ENCODE measurements around the gene ASMTL. TPM values are rescaled to one million over a fixed set of nuclear protein-coding genes. Genes with fewer than 3 reads are reported as not detected.

The ASMTL gene
- total RNA-seq, 1 donor, result 16.4 TPM

DNA sequence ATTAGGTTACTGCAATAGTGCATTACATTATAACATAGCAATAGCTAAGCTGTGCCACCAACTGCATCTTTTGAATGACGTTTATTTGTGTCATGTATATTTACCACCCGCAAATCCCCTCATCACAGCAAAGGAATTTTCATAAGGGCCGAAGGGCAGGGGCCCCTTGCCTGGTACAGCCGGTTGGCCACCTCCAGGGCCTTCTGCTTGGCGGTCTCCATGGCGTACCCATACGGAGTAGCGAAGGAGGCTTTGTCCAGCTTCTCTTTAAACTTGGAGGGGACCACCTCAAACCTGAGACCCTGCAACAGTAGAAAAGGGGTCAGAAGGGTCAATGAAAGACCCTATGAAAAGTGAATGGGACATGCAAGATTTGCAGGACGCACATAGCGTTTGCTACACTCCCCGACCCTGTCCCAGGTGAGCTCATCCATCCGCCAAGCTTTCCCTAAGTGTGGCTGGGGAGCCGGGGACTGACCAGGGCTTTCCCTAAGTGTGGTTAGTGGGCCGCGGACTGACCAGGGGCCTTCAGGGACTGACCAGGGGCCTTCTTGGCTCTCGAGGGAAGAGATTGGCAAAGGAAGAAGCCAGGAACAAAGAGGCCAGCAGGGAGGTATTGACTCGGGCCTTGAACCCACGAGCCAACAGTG, 10.6 kb downstream of the ASMTL start:
- TF ChIP-seq, protein P1, sequence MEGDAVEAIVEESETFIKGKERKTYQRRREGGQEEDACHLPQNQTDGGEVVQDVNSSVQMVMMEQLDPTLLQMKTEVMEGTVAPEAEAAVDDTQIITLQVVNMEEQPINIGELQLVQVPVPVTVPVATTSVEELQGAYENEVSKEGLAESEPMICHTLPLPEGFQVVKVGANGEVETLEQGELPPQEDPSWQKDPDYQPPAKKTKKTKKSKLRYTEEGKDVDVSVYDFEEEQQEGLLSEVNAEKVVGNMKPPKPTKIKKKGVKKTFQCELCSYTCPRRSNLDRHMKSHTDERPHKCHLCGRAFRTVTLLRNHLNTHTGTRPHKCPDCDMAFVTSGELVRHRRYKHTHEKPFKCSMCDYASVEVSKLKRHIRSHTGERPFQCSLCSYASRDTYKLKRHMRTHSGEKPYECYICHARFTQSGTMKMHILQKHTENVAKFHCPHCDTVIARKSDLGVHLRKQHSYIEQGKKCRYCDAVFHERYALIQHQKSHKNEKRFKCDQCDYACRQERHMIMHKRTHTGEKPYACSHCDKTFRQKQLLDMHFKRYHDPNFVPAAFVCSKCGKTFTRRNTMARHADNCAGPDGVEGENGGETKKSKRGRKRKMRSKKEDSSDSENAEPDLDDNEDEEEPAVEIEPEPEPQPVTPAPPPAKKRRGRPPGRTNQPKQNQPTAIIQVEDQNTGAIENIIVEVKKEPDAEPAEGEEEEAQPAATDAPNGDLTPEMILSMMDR (IDR thresholded peaks at IDR 0.05; ENCODE audit: insufficient read depth, low read depth, low read length), result no peak
- H3K4me3 ChIP-seq (ENCODE audit: low read depth, low read length), result no peak overlapping the region
- no peak for DNase-seq (ENCODE audit: low read depth)

DNA sequence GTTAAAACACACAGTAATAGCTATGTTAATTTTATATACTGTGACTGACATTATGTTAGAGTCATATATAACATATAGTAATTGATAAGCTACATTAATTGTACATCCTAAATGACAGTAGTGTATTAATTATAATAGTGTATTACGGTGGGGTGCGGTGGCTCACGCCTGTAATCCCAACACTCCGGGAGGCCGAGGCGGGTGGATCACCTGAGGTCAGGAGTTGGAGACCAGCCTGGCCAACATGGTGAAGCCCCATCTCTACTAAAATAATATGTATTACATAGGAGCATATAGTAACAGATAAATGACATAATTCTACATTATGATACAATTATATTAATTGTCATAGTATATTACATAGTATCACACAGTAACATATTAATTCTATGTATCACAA, 12.2 kb downstream of the ASMTL start:
- TF ChIP-seq, protein P1 (IDR thresholded peaks at IDR 0.05; ENCODE audit: insufficient read depth, low read depth, low read length), result no peak
- DNase-seq (ENCODE audit: low read depth), result no peak
- H3K4me3 ChIP-seq (ENCODE audit: low read depth, low read length), result no peak overlapping the region

DNA sequence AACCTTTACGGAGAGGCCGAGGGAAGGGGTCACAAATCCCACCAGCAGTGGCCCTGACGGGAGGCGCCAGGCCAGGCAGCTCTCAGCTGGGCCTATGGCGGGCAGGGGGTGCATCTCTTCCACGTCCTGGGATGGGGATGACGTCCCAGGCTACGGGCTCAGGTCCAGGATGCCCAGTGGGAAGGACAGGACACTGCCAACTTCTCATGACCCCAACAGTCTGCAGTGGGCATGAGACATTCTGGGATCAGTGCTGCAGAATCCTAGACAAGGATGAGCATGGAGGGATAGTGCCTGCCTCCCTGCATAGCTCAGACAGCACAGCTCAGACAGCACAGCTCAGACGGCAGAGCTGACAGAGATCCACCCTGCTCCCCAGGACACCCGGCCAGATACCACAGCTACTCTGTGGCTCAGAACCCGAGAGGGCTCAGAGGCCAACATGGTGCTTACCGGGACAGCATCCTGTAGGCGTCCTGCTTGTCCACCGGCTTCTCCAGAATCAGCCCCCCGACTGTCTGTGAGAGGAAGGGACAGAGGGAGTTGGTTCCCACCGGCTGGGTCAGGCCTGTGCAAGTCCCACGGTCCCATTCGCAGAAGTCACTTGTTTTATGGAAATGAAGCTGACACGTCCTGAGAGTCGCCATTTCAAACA, 17.3 kb downstream of the ASMTL start:
- DNase-seq (ENCODE audit: low read depth), result no peak
- H3K4me3 ChIP-seq (ENCODE audit: low read depth, low read length), result no peak overlapping the region
- TF ChIP-seq, protein P1 (IDR thresholded peaks at IDR 0.05; ENCODE audit: insufficient read depth, low read depth, low read length), result no peak

DNA sequence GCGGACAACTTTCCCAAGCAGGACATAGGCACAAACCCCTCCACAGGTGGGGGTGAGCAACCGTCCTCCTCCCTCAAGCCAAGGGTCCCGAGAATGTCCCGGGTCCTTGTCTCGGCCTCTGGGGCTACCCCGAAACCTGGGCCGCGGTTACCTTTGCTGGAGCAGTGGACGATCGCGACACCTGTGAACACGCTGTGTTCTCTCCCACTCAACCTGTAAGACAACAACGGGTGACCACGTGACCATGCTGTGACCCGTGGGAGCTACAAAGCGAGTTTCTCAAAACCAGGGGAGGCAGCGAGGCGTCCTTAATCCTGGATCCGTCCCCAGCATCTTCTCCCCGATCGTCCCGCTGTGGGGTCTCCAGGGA, 17.9 kb downstream of the ASMTL start:
- no peak for DNase-seq (ENCODE audit: low read depth)
- TF ChIP-seq, protein P1 (IDR thresholded peaks at IDR 0.05; ENCODE audit: insufficient read depth, low read depth, low read length), result no peak

DNA sequence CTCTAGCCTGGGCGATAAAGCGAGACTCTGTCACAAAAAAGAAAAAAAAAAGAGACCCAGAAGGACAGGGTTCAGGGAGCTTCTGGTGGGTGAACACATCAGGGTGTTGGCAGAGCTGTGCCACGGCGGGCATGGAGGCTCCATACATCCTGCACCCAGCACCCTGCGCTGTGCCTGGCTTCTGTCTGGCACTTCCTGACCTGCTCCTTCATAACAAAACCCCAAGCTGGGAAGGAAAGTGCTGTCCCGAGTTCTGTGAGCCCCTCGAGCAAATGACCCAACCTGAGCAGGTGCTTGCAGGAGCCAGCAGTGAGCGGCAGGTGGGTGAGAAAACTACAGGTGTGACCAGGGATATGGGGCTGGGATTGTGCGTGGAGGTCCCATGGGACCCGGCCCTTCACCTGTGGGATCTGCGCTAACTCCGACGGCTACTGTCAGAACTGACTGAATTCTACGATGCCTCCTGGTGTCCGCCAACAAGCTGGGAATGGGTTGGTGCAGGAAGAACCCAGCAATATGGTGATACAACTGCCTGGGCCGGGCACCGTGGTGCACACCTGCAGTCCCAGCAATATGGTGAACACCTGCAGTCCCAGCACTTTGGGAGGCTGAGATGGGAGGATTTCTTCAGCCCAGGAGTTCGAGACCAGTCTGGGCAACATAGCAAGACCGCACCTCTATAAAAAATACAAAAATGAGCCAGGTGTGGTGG, 18.9 kb downstream of the ASMTL start:
- TF ChIP-seq, protein P1 (IDR thresholded peaks at IDR 0.05; ENCODE audit: insufficient read depth, low read depth, low read length), result no peak
- DNase-seq (ENCODE audit: low read depth), result no peak
- H3K4me3 ChIP-seq (ENCODE audit: low read depth, low read length), result no peak overlapping the region

More for the DNA sequence above, 17.9 kb downstream of the ASMTL start:
- H3K4me3 ChIP-seq (ENCODE audit: low read depth, low read length), result no peak overlapping the region

DNA sequence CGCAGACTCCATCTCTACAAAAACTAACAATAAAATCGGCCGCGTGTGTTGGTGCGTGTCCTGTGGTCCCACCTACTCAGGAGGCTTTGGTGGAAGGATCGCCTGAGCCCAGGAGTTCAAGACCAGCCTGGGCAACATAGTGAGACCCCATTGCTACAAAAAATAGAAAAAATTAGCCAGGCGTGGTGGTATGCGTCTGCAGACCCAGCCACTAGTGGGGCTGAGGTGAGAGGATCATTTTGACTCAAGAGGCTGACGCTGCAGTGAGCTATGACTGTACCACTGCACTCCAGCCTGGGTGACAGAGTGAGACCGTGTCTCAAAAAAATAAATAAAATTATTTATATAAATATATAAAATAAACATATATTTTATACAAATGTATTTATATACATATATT, 22.3 kb downstream of the ASMTL start:
- H3K4me3 ChIP-seq (ENCODE audit: low read depth, low read length), result no peak overlapping the region
- TF ChIP-seq, protein P1 (IDR thresholded peaks at IDR 0.05; ENCODE audit: insufficient read depth, low read depth, low read length), result no peak
- DNase-seq (ENCODE audit: low read depth), result no peak
